Measurements from ENCODE around the gene FBLN7. TPM values are rescaled to one million over a fixed set of nuclear protein-coding genes. Genes with fewer than 3 reads are reported as not detected.

Gene FBLN7
- total RNA-seq, 1 experiment from 2014 or later = 0.14 TPM

DNA sequence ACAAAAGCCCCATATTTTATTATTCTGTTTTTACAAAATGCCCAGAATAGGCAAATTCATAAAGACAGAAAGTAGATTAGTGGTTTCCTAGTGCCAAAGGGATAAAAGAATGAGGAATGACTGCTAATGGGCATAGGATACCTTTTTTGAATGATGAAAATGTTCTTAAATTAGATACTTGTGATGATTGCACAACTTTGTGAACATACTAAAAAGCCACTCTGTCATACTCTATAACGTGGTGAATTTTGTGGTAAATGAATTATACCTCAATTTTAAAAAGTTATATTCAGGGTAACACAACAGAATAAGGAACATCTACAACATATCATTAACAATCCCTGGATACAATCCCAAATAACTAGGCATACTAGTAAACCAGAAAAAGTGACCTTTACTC is 9.1 kb upstream of the FBLN7 start:
- Mint-ChIP-seq H3K27me3 (ENCODE audit: insufficient read depth, unreplicated experiment) (no peaks in the 10 kb centered on the region), H3K4me3 (ENCODE audit: unreplicated experiment) (no peak overlapping the region), H3K36me3 (ENCODE audit: insufficient read depth, unreplicated experiment) (no peaks in the 10 kb centered on the region), H3K4me1 (ENCODE audit: insufficient read depth, unreplicated experiment) (peaks cover 5% of the 10 kb centered on the region), H3K9me3 (ENCODE audit: unreplicated experiment) (peaks cover 10% of the 10 kb centered on the region), H3K27ac (ENCODE audit: low read depth, unreplicated experiment) (no peak overlapping the region)
- intact Hi-C loops (cut with micrococcal nuclease) = no loop called here
- CTCF ChIA-PET = no interaction called here
- TF ChIP-seq CTCF (IDR thresholded peaks at IDR 0.05; ENCODE audit: unreplicated experiment) = no peak
- DNase-seq (ENCODE audit: unreplicated experiment) = no peak
- no TSS peak for BruUV-seq (replicated peaks)
- POLR2A ChIA-PET = no interaction called here

- H3K36me3 Mint-ChIP-seq (ENCODE audit: insufficient read depth, unreplicated experiment) = no peaks in the 10 kb centered on the region
- H3K27ac Mint-ChIP-seq (ENCODE audit: low read depth, unreplicated experiment) = no peak overlapping the region
- DNase-seq (ENCODE audit: unreplicated experiment) = no peak
- intact Hi-C loops (cut with micrococcal nuclease) = no loop called here
- no TSS peak for BruUV-seq (replicated peaks)
- peaks cover 5% of the 10 kb centered on the region for H3K4me1 Mint-ChIP-seq (ENCODE audit: insufficient read depth, unreplicated experiment)
- ChIA-PET POLR2A (no interaction called here), CTCF (no interaction called here)
- TF ChIP-seq CTCF (IDR thresholded peaks at IDR 0.05; ENCODE audit: unreplicated experiment) = no peak
- H3K9me3 Mint-ChIP-seq (ENCODE audit: unreplicated experiment) = no peaks in the 10 kb centered on the region
- H3K27me3 Mint-ChIP-seq (ENCODE audit: insufficient read depth, unreplicated experiment) = no peaks in the 10 kb centered on the region
- no peak overlapping the region for H3K4me3 Mint-ChIP-seq (ENCODE audit: unreplicated experiment)
Measured at GRCh38 chr2:112133344-112133743, 4.8 kb upstream of the FBLN7 start.

GRCh38 chr2:112134120-112134519 is 4.1 kb upstream of the FBLN7 start:
- ChIA-PET POLR2A (no interaction called here), CTCF (interaction anchor here (1.0 kb wide), 1 partner anchor 12 kb away, joined by 4 read pairs; no protein-coding TSS in a partner anchor)
- no TSS peak for BruUV-seq (replicated peaks)
- Mint-ChIP-seq H3K27ac (ENCODE audit: low read depth, unreplicated experiment) (no peak overlapping the region), H3K36me3 (ENCODE audit: insufficient read depth, unreplicated experiment) (no peaks in the 10 kb centered on the region), H3K4me1 (ENCODE audit: insufficient read depth, unreplicated experiment) (peaks cover 5% of the 10 kb centered on the region), H3K9me3 (ENCODE audit: unreplicated experiment) (no peaks in the 10 kb centered on the region), H3K27me3 (ENCODE audit: insufficient read depth, unreplicated experiment) (no peaks in the 10 kb centered on the region), H3K4me3 (ENCODE audit: unreplicated experiment) (no peak overlapping the region)
- DNase-seq (ENCODE audit: unreplicated experiment) = no peak
- no peak for TF ChIP-seq CTCF (IDR thresholded peaks at IDR 0.05; ENCODE audit: unreplicated experiment)
- intact Hi-C loops (cut with micrococcal nuclease) = no loop called here

DNA sequence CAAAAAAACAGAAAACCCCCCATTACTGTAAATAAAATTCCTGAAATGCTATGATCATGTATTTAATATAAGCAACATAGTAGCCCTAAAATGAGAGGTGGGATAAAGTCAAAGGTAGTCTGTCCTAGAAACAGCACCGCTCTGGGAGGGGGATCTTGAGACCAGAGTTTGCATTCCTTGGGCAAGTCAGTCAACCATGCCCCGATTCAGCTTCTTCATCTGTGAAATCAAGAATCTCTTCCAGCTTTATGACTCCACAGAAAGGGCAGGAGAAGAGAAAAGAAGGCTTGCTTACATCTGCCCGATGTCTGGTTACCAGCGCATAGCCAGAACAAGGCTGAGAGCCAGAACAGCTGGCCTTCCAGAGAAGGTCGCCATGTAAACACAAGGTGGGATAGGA is 2.1 kb upstream of the FBLN7 start:
- intact Hi-C loops (cut with micrococcal nuclease) = no loop called here
- Mint-ChIP-seq H3K27me3 (ENCODE audit: insufficient read depth, unreplicated experiment) (no peaks in the 10 kb centered on the region), H3K9me3 (ENCODE audit: unreplicated experiment) (no peaks in the 10 kb centered on the region), H3K36me3 (ENCODE audit: insufficient read depth, unreplicated experiment) (no peaks in the 10 kb centered on the region), H3K27ac (ENCODE audit: low read depth, unreplicated experiment) (no peak overlapping the region), H3K4me1 (ENCODE audit: insufficient read depth, unreplicated experiment) (peaks cover 5% of the 10 kb centered on the region), H3K4me3 (ENCODE audit: unreplicated experiment) (no peak overlapping the region)
- no TSS peak for BruUV-seq (replicated peaks)
- CTCF ChIA-PET = interaction anchor here (0.5 kb wide), 1 partner anchor 248 kb away, joined by 5 read pairs; no protein-coding TSS in a partner anchor
- no peak for DNase-seq (ENCODE audit: unreplicated experiment)
- TF ChIP-seq CTCF (IDR thresholded peaks at IDR 0.05; ENCODE audit: unreplicated experiment) = no peak
- POLR2A ChIA-PET = no interaction called here

Measured in MCF 10A (cell line).